Thyroid gland (tissue), 4 donors: ENCODE data around the gene MTA3.
"Not testable (repeated sequence)": the region's sequence is repeated elsewhere in the genome, so short reads cannot be mapped to it uniquely, and the experiment has no call there.

ENCODE experiments used
- CTCF ChIP-seq, 6 experiments: fragments of 200-600 bp in 3 of 6; fragments of 450-650 bp in 3 of 6; sonication (generic) in 3 of 6; IDR thresholded peaks; one replicate each; pipeline ENCODE4 v1.5.1; 2016 to 2019; ENCODE audit warnings: antibody characterized with exemption in 6 of 6, mild to moderate bottlenecking in 2 of 6, inconsistent platforms in 1 of 6, moderate library complexity in 1 of 6
- POLR2A ChIP-seq, 2 donors: fragments of 450-650 bp; IDR thresholded peaks; one replicate each; pipeline ENCODE4 v1.6.1; 2017; ENCODE audit warnings: antibody characterized with exemption in 2 of 2, mild to moderate bottlenecking in 2 of 2, moderate library complexity in 1 of 2

- not testable (repeated sequence) for TF ChIP-seq CTCF, POLR2A (IDR thresholded peaks at IDR 0.05)
These were observed 53.2 kb downstream of the MTA3 start for GRCh38 chr2:42621626-42622025.
